Measurements from ENCODE around the gene TMIE.
"Not testable (repeated sequence)": the region's sequence is repeated elsewhere in the genome, so short reads cannot be mapped to it uniquely, and the experiment has no call there.

TMIE gene

DNA sequence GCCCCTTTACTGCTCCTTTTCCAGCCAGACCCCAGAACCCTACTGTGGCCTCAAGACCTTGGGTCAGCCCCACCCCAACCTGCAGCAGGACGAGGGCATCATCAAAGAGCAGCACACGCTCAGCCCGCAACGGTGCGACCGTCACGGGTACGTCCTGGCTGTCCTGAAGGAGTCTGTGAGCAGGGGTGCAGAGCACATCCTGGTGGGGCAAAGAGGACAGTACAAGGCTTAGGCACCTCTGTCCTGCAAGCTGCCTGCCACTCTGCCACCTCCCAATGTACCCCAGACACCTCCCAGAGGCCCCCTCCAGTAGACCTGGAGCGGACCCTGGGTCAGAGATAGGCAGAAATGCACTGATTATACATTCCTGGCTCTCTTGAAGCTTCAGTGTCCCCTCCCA lies 15.7 kb upstream of the TMIE start:
- no peak for DNase-seq (ENCODE audit: low read depth in 2 of 2)

DNA sequence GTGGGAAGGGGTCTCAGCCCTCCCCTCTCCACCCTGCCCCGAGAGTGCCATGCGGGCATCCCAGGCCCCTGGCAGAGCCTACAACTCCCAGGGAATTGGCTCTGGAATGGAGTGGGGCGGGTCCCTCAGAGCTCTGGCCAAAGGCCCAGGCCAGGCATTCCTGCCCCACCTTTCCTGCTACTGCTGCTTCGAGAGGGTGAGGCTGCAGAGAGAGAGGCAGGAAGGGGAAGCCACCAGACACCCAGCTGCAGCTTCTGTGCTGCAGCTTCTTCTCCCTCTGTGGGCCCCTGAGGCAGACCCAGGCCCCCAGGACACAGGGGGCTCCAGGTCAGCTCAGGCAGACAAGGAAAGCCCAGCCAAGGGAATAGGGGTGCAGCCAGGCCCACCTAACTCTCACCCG lies 10.4 kb upstream of the TMIE start:
- no peak for DNase-seq (ENCODE audit: low read depth in 2 of 2)

DNA sequence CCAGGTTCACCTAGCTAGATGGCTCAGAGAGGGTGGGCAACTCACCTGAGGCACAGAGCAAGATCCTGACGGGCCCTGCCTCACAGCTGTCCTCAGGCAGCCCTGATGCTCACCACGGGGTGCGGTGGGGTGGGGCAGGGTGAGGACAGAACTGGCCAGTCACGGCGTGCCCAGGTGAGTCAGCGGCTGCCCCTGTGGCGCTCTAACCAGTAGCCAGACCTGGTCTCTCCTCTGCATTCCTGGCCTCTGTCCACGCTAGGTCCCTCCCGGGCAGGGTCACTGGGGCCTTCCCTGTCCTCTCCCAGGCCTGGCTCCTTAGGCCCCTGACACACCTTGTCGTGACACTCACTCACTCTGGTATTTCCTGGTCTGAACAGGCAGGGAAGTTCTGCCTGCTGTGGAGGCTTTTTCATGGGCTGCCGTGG lies 8.6 kb upstream of the TMIE start:
- DNase-seq (ENCODE audit: low read depth in 2 of 2), result no peak

DNA sequence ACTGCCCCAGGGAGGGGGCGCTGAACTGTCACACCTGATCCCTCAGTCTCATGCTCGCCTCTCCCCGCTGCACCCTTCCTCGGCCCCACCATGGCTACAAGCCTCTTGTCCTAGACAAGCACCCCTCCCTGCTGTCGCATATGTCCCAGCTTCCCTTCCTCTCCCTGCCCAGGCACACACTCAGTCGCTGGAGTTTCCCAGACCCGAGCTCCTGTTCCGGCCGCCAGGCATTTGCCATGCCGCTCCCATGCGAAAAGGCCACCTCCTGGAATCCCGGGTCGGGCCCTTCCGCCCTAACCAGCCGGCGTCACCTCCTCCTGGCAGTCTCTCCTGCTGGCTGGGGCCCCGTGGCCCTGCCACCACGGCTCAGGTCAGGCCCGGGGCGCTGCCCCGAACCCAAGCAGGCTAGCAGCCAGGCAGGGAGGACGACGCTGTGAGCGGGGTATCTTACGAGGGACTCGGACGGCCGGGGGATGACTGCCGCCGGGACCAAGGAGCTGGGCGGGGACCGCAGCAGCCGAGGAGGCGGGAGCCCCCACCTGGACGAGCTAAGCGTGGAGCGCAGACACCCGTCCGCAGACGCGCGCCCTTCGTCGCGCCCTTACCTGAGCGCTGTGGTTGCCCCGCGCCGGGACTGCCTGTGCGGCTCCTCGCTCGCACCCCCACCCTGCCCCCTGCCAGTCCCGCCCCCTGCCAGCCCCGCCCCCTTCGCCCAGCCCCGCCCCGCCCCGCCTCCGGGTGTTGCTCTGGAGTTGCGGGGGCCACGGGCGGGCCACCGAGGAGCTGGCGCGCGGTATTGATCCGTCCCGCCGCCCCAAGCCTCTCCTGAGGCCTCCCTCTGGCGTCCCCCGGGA lies 7.9 kb upstream of the TMIE start, which contains the start of gene ALS2CL:
Gene ALS2CL, minus strand, starts transcription at position 642 of the 854 bp plus-strand sequence. CDS start 4,239 bp downstream, outside the sequence.
- peak; percentile 24 to 44 for DNase-seq (ENCODE audit: low read depth in 2 of 2)

DNA sequence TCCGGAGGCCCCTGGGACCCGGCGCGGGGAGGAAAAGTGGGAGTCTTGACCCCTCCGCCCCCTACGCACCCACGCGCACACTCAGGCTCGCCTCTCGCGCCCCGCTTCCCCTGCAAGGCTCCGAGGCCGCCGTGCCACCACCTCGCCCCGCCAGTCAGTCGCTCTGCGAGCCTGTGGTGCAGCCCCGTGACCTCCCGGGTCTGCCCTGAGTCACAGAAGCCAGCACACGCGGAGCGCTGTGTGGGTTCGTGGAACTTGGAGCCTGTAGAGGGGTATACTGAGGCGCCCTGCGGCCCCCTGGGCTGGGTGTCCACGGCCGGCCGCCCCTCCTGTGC lies 7.3 kb upstream of the TMIE start:
- DNase-seq (ENCODE audit: low read depth in 2 of 2), result peak; percentile 27 to 41

DNA sequence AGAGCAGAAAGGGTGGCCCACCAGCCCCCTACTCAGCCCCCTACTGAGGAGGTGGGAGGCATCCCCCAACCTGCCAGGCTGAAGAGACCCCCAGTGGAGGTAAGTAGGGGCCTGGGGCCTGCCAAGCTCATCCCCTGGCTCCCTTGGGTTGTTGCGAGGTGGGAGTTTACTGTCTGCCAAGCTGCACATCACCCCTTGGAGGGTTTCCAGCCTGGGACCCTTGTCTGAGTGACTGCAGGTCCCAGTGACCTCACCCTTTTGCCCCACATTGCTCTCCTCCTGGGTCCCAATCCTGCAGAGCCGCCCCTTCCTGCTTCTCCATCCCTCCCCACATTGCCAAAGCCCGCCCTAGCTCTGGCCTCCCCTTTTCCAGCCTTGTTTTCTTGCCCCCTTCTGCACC lies 6.7 kb upstream of the TMIE start:
- DNase-seq (ENCODE audit: low read depth in 2 of 2), result no peak

DNA sequence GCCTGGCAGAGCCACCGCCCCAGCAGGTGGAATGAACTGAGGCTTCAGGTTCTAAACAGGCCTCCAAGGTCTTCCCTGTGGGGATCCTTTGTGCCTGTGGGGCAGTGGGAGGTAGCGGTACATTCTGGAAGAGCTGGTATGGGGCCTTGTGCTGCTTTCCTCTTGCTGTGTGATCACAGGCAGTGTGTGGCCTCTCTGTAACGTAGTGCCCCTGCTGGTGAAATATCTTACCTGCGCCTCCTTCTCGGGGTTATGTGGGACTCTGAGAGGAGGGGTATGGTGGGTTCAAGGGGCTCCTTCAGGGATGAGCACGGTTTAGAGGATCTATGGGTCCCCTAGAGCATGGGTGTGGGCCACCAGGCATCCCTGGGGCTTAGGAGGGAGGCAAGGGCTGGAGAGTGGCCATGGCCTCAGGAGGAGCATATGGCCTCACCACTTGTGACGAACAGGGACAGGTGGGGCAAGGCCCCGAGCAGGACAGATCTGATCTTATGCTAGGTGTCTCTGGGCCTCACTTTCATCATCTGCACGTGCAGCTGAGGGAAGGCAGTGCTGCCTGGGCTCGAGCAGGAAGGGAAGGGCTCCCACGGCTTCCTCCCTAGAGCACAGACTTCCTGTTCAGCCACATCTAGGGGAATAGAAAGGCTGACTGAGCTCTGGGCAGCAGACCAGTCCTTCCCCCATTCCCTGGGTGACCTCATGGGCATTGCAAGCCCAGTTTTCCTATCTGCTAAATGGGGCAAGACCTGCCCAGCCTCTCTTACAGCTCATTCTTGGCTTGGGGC lies 5.8 kb upstream of the TMIE start:
- peak; percentile 31 to 56 for DNase-seq (ENCODE audit: low read depth in 2 of 2)

DNA sequence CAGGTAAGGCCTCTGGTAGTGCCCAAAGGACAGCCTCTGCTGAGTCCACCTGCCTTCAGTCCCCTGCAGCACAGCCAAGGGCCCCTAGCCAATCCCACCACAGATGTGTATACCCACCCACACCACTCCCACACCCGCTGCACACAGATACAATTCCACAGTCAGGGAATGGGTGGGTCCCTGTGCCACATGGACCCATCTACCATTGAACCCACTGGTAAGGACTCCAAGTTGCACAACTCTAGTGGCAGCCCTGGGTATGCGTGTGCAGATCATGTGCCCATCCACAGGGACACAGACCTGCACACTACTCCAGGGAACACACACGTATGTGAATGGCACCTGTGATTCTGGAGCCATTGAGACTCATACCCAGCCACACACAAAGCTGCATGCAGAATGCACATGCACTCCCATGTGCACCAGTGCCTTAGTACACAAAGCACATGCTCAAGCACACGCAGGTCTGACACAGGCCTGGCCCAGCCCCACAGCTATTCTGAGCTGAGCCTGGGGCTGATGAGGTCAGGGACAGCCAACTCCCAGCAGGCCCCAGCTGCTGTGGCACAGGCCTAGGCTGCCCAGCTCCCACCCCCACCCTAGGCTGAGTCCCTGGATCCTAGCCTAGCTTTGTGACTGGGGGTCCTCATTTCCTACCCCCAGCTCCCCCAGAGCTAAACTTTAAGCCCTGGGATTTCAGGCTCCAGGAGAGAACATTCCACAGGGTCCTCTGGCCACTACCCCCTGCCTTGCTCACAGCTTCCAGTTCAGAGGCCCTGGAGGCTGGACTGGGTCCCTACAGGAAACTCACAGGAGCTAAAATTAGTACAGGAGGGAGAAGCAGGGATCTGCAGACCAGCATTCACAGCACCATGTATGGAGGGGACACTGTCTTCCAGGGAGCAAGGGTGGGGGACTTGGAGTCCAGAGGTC lies 5.0 kb upstream of the TMIE start:
- no peak for DNase-seq (ENCODE audit: low read depth in 2 of 2)

DNA sequence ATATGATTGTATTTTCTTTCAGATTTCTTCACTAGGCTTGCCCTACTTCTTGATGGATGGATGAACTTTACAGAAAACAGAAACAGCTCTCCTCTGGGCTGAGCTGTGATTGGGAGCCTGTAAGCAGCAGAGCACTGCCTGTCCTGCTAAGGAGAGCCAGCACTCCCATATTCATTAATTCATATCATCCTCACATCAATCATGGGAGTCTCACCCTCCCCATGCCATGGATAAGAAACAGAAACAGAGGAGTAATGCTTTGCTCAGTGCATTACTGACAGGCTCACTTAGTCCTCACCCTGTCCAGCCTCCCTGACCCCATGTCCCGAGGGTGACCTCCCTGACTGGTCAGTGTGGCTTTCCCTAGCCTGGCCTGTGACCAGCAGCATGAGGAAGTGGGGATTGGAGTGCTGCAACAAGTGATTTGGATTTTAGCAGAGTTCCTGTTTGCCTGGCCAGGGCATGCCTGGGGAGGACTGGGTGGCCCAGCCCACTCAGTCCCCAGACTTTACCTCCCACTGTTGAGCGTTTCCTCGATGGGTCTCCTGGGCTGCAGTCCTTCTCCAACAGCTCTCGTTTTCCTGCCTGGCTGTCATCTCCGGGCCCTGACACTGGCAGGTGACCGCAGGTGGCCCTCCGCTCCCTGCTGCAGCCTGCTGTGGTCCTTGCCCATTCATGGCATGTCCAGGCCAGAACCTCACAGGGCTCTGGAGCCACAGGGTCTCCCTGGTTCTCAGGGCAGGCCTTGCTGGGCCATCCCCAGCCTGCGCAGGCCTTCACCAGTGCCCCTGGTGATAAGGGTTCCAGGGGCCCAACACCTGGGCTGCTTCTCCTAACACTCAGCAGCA lies 1.3 kb upstream of the TMIE start:
- DNase-seq (ENCODE audit: low read depth in 2 of 2), result no peak

DNA sequence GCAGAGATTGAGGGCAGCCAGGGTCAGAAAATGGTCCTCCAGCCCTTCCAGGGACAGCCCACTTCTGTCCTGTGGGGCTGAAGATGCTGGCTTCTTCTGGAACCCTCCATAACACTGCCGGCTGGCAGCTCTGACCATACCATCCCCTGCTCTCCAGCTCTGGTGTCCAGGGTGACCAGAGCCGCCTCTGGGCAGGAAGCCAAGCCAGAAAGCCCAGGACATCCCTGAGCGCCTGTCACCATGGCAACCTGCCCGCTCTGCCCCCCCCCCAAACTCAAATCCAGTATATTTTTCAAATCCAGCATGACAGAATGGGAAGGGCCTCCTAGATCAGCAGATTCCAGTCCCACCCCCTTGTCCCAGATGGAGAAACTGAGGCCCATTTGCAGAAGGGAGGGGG lies 420 bp upstream of the TMIE start:
- DNase-seq (ENCODE audit: low read depth in 2 of 2), result no peak

DNA sequence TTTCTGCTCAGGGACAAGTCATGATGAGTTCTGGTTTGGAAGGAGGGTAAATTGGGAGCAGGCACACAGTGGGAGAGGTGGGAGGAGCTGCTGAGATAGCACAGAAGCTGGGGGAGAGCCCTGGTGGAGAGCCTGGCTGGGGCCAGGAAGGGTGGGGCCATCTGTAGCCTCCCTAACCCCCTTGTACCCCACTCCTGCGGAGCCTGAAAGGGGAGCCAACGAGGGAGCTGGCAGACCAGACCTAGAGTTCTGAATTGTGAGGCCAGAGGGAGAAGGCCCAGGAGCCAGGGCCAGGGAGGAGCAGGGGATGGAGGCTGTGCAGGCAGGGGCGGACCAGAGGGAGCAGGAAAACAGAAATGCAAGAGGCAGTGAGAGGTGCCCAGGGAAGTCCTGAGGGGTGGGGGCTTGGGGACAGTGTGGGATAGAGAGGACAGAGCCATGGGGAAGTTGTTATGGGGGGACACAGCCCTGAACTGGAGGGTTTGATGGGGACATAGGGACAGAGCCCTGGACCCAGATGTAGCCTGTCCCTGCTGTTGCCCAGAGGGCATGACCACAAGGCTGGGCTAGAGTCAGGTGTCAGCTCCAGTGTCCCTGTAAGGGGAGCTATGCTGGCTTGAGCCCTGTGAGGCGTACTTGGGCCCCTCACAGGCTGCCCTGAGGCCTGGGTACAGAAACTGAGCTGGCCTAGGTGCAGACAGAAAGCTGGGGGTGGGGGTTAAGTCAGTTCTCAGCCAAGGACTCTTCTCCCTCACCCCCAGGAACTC lies 1.2 kb downstream of the TMIE start:
- DNase-seq (ENCODE audit: low read depth in 2 of 2), result no peak

DNA sequence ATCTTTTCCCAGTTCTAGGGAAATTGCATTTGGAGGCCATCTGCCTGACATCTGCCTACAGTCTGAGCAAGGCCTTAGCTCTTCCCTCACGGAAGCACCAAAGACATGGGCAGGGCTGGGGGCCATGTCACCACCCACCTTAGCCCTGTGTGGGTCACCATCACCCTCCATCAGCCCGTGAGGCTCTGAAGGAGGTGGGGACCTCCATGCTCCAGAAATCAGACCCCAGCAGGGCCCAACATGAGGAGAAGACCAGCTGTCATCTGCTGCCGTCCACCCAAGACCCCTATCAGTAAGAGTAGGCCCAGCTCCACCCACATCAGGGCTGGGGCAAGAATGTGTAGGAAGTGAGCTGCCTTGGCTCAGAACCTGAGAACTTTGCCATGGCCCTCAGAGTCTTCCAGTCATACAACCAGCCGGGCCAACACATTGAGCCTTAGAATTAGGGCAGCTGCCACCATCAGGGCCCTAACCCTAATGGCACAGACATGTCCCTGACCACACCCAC lies 1.9 kb downstream of the TMIE start:
- no peak for DNase-seq (ENCODE audit: low read depth in 2 of 2)

DNA sequence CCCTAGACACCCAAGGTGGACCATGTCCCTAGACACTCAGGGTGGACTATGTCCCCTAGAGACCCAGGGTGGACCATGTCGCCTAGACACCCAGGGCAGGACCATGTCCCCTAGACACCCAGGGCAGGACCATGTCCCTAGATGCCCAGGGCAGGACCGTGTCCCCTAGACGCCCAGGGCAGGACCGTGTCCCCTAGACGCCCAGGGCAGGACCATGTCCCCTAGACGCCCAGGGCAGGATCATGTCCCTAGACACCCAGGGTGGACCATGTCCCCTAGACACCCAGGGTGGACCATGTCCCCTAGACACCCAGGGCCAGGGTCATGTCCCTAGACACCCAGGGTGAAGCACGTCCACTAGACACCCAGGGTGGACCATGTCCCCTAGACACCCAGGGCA lies 3.2 kb downstream of the TMIE start:
- not testable (repeated sequence) for DNase-seq (ENCODE audit: low read depth in 2 of 2)

DNA sequence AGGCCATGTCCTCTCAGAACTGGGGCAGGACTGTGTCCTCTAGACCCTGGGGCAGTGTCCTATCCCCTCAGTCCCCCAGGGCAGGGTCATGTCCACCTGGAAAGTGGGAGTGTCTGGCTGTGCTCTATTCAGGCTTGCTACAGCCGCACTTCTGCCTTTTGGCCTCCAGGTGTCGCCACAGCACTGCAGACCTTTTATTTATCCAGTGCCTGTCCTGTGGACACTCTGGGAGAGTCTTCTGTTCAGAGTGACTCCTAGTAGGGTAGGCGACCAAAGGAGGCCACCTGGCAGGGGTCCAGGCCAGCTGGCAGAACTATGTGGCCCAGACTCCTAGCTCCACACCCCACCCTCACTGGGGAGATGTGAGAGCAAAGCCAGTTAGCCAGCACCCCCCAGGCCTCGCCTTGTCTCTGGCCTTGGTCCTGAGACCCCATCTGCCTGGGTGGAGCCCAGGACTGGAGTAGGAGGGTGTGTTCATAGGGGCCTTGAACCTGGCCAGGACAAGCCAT lies 3.9 kb downstream of the TMIE start:
- DNase-seq (ENCODE audit: low read depth in 2 of 2), result peak; percentile 38 to 61

DNA sequence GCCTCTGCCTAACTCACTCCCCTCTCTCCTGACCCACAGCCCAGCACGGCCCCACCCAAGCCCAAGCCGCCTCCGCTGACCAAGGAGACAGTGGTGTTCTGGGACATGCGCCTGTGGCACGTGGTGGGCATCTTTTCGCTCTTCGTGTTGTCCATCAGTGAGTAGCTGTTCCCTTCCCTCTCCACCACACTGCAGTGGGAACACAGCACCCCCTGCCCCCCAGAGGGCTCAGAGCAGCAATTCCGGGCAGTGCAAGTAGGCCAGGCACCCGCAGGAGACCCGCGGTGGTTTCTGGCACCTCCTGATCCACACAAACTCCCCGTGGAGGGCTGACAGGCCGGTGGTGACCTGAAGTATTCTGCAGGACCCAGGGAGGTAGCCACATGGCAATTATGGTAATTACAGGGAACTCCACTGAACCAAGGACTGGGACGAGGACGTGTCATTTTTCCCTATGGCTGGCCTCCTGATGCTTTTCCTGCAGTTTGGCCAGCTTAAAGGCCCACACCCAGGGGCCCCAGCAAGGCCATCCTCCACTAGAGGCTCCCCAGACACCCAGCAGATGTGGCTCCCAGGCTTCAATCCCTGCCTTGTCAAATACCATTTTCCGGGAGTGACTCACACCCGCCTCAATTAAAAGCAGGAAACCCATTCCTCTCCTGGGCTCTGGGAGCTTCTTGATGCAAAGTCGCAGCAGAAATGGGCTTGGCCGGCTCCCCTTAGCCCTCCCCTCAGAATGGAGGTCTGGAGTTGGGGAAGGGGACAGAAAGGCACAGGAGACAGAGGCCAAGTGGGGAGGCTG lies 4.8 kb downstream of the TMIE start:
- DNase-seq (ENCODE audit: low read depth in 2 of 2), result no peak

DNA sequence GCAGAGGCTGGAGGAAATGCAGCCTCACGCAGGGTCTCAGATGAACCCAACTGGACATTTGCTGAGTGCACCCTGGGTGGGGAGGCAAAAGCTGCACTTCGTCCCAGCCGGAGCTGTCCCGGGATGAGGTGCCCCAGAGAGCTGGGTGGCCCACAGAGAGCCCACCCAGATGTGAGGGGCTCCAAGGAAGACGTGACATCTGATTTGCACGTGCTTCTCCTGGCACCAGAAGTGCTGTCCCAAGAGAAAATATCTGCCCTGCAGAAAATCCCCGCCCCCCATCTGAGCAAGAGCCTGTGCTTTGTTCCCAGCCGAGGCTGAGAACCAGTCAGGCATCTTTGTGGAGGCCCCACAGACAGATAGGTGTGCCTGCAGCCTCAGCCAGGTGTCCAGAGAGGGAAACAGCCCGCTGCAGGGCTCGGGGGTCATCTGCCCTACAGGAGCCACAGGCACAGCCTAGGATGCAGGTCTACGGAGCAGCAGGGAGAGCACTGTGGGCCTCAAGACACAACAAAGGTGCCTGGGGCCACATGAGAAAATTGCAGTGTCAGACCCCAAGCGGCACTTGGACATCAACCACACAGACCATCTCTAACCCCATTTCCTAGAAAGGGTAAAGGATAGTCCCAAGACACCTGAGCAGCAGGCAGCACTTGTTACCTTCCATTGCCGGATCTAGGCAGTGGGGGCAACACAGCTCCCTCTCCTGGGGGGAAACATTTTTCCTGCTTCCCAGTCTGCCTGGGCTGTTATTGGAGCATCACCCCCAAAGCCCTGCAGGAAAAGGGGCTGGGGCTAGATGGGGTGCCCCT lies 5.8 kb downstream of the TMIE start:
- DNase-seq (ENCODE audit: low read depth in 2 of 2), result no peak

DNA sequence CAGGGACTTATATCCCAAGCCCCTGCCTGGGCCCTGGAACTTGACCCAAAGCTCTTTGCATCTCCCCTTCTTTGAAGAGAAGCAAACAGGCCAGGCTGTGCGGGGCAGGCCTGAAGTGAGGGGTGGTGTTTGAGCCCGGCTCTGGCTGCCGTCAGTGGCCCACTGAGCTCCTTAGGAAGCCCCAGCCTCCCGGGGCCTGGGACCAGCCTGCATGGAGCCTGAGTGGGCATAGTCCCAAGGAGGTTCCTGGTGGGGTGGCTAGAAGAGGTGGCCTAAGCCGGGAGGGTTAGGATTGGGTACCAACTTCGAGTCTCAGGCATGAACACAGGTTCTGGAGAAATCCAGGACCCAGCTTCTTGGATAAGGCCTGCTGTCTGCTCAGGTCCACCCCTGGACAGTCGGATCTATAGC lies 6.4 kb downstream of the TMIE start:
- DNase-seq (ENCODE audit: low read depth in 2 of 2), result no peak
